GM19397 (cell line): ENCODE data around the gene CCDC34.
"Not testable (repeated sequence)": the region's sequence is repeated elsewhere in the genome, so short reads cannot be mapped to it uniquely, and the experiment has no call there.

Experiments used
- ATAC-seq: cut with Tn5 transposase; IDR thresholded peaks from one replicate; pipeline ENCODE4 v1.9.1; 2021; ENCODE audit warnings: mild to moderate bottlenecking, moderate library complexity; ENCODE audit not compliant: unreplicated experiment

The CCDC34 gene

GRCh38 chr11:27328614-27329013 is 34.4 kb downstream of the CCDC34 start:
- no peak for ATAC-seq

DNA sequence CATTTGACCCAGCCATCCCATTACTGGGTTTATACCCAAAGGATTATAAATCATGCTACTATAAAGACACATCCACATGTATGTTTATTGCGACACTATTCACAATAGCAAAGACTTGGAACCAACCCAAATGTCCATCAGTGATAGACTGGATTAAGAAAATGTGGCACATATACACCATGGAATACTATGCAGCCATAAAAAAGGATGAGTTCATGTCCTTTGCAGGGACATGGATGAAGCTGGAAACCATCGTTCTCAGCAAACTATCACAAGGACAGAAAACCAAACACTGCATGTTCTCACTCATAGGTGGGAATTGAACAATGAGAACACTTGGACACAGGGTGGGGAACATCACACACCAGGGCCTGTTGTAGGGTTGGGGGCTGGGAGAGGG is 36.0 kb downstream of the CCDC34 start:
- ATAC-seq = not testable (repeated sequence)

GRCh38 chr11:27322196-27322595 is 40.8 kb downstream of the CCDC34 start:
- ATAC-seq = not testable (repeated sequence)

DNA sequence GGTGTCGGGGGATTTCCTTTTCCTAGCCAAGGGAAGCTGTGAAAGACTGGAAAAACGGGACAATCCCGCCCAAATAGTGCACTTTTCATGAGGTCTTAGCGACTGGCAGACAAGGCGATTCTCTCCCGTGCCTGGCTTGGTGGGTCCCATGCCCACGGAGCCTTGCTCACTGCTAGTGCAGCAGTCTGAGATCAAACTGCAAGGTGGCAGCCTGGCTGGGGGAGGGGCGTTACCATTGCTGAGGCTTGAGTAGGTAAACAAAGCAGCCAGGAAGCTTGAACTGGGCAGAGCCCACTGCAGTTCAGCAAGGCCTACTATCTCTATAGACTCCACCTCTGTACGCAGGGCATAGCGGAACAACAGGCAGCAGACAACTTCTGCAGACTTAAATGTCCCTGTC is 41.7 kb downstream of the CCDC34 start:
- ATAC-seq = not testable (repeated sequence)

DNA sequence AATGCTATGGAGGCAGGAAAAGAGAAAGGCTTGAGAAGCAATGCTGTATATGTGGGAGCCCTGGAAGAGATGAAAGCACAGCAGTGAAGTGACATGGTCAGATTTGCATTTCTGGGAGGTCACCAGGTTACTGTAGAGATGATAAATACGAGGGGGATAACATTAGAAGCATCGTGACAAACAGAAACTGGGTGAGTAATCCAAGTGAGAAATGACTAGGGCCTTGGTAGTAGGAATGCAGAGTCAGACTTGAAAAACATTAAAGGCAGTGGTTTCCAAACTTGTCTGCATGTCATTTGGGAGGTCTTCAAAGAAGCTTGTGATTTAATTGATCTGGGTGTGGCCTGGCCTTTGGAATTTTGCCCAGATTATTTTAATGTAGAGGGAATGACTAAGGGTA is 43.9 kb downstream of the CCDC34 start:
- peak; percentile 97 for ATAC-seq

GRCh38 chr11:27317751-27318150 is 45.3 kb downstream of the CCDC34 start:
- no peak for ATAC-seq

- no peak for ATAC-seq
Measured at GRCh38 chr11:27315836-27316235, 47.2 kb downstream of the CCDC34 start.

GRCh38 chr11:27313157-27313821 is 49.7 kb downstream of the CCDC34 start:
- ATAC-seq = no peak

DNA sequence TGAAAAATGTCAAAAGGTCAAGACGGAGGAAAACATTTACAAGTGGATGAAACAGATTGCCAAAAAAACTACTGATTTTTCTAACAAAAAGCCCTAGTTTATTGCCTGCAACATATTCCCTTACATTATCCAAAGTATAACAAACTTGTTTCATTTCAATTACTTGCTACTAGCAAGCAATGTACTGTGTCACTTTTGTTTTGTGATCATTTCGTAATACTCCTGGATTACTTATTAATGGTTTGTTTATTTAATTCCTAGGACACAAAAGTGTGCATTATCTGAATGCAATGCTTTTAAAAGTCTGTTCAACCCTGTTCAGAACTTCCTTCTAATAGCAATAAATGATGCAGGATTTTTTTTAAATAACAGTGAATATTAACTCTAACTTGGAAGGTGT is 50.9 kb downstream of the CCDC34 start:
- no peak for ATAC-seq

DNA sequence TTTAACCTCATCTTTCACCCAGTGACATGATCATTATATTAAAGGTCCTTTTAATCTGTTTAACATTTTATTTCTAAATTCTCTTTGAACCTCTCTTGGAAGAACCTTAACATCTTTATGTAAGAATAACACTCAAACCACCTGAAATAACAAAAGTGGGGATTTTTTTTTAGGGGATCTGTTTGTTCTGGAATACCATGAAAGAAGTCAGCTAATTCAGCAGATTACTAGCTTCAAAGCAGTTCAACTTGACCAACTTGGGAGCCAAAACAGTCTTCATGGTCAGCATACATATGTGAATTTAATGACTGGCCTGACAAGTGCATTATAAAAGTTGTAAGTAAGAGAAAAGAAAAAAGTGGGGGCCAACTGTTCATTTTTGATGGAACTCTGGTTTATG is 52.3 kb downstream of the CCDC34 start:
- no peak for ATAC-seq

DNA sequence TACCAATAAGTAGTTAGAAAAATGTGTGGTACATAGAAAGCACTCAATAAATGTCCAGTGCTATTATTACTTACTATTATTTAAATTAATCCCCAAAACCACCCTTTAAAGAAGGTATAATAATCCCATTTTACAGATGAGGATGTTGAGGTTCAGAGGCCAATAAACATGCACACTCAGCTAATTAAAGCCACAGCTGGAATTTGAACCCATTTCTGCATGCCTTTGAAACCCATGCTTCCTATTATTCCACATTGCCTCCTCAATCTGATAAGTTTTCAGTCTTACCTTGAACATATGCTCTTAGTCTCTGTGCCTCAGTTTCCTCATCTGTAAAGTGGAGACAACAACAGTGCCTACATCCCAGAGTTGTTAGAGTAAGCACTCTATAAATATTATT is 52.8 kb downstream of the CCDC34 start:
- ATAC-seq = no peak

DNA sequence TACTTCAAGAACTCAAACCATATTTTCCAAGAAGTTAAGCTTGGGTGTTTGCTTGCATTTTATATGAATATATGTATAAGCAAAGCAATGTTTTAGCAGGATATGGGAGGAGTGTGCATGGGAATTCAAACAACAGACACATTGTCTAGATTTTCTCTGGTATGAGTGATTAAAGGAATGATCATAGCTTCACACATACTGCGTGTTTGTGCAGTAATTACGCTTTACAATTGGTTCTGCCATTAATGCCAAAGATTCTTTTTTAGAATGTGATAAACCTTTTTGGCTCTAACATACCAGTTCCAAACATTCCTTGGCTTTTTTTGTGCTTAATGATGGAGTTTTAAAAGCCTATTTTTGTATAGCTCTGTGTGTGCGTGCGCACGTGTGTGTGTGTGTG is 54.0 kb downstream of the CCDC34 start:
- no peak for ATAC-seq

DNA sequence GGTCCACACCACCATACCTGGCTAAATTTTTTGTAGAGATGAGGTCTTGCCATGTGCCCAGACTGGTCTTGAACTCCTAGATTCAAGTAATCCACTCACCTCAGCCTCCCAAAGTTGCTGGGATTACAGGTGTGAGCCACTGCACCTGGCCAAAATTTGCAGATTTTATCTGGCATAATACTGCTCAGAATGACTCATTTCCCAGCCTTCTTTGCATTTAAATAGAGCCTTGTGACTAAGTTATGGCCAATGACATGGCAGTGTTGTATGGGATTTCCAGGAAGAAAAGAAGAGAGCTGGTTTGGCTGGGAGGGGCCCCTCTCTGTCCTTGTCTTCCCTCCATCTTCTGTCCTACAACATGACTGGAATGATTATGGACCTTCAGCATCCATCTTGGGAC is 55.8 kb downstream of the CCDC34 start:
- ATAC-seq = no peak

DNA sequence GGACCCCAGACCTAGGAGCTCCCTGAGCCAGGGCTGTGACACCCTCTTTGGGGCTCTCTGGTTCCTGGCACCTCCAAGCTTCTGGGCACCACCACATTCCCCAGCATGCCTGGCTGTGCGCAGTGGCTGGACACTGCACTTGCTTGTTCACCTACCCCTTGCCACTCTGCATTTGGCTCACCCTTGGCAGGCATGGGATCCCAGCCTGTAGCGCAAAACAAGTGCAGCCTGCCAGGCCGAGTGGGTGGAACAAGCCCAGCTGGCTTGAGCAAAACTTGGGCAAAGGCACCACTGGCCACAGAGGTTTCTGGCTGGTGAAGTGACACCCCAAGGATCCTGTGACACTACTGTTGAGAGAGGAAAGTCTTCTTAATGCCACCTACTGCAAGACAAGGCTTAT is 57.3 kb downstream of the CCDC34 start:
- no peak for ATAC-seq

DNA sequence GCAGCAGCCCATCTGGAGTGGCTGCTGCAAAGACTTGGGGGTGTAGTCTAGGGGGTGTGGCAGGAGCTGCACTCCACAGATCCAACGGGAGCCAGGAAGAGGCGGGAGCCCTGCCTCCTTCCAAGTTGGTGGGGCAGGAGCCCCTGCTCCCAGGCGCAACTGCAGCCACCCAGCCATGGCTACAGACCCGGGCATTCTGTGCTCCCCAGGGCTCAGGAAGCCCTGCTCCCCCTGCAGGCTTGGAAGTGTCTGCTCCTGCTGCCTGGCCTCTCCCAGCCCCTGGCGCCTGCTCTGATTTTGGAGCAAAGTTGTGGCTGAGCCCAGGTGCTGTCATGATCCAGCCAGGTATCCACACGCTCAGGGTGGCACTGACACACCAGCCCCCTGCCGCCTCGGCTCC is 58.5 kb downstream of the CCDC34 start:
- no peak for ATAC-seq

DNA sequence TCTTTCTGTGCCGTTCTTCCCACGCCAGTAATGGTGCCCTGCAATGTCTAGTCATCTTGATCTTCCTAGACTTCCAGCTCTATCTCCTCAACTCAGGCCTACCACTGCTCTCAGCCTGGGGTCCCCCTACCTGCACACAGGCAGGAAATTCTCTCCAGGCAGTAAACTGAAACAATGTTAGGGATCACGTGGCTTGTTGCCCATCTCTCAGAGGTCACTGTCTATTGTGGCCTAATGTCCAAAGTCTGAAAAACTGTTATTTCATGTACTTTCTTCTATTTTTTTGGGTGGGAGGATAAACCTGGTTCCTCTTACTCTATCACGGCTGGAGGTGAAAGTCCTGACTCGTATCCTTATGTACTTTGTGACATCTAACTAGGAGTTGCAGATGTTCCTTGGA is 59.1 kb downstream of the CCDC34 start:
- ATAC-seq = no peak

- ATAC-seq = no peak
Measured at GRCh38 chr11:27300974-27301373, 62.0 kb downstream of the CCDC34 start.

GRCh38 chr11:27297616-27298015 is 65.4 kb downstream of the CCDC34 start:
- ATAC-seq = no peak

- ATAC-seq = peak; percentile 71
Measured at GRCh38 chr11:27296497-27296896, 66.5 kb downstream of the CCDC34 start.

DNA sequence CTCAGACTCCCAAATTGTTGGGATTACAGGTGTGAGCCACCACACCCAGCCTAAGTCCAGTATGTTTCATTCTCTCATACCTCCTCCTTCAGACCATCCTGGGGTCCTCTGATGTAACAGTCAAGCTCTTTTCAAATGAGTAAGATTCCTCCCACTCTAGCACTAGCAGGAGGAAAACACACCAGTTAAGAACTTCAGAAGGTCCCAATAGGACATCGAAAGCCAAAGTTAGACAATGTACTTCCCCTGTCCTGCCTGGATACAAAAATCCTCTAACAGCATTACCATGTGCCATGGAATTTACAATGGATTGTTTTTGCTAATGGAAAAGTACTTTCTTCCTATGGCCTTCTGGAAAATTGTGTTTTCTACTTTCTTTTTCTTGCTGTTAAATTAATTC is 67.1 kb downstream of the CCDC34 start:
- no peak for ATAC-seq

DNA sequence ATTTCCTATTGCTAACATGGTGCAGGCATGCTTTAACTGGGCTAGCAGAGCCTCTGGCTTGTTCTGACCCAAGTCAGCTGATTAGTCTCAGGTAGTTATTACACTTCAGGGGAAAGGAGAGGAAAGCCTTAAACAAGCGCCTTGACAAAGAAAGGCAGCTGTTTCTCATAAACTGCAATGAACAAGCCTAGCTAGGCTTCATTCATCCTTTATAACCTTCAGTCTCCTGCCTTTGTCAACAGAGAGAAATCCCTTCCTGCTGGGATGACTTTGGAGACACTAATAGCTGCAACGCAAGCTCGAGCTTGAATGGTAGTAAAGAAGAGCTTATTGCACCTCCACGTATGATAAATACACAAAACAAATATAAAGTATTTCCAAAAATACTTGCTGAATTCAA is 68.4 kb downstream of the CCDC34 start:
- no peak for ATAC-seq

DNA sequence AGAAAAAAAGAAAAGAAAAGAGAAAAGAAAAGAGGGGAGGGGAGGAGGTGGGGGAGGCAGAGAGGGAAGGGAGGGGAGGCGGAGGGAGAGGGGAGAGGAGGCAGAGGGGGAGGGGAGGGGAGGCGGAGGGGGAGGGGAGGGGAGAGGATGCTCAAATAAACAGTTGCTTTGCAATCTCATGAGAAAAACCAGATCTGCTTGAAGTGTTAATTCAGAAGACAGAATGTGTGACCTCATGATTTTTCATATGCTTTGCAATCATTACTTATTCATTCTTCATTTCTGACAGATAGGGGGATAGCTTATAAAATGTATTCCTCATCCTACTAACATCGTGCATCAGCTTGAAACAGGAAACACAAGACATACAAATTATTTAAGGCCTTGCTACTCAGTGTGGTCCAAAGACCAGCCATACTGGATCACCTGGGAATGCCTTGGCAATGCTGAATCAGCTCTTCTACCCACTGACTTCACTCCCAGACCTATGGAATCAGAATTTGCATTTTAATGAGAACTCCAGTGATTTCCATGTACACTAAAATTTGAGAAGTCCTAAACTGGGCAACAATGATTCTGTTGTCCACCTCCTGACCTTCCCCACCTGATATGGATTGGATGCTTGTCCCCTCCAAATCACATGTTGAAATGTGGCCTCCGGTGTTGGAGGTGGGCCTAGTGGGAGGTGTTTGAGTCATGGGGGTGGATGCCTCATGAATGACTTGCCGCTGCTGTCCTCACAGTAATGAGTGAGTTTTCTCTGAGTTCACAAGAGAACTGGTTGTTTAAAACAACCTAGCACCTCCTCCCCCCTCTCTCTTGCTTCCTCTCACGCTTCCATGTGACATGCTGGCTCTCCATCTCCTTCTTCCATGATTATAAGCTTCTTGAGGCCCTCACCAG is 69.2 kb downstream of the CCDC34 start:
- no peak for ATAC-seq
